Measurements from ENCODE around the gene VMAC. TPM values are rescaled to one million over a fixed set of nuclear protein-coding genes. Genes with fewer than 3 reads are reported as not detected.

The VMAC gene
- total and polyA plus RNA-seq, 9 of the 15 experiments (the other 6 are each of a cell fraction or from before 2014, with no cell fraction given), result 0.03 to 3.4 (median 1.1) TPM

GRCh38 chr19:5893296-5893903 lies 11.3 kb upstream of the VMAC start:
- Histone ChIP-seq H4K20me1 (replicated peaks; ENCODE audit: control insufficient read depth, insufficient read depth, low read length) (peaks cover 29% of the 10 kb centered on the region), H3K79me2 (ENCODE audit: control insufficient read depth, insufficient read depth, low read length) (peaks cover 5% of the 10 kb centered on the region; the same call in 2 of the 3 replicates), H3K4me3 (no peak overlapping the region), H3K9me1 (ENCODE audit: control insufficient read depth, insufficient read depth, low read length) (peaks cover 5% of the 10 kb centered on the region), H3K4me1 (replicated peaks in 1 of 2; ENCODE audit: control insufficient read depth in 2 of 2, insufficient read depth in 2 of 2, low read length in 2 of 2) (peaks cover 16 to 73% of the 10 kb centered on the region in 2 experiments), H3K4me2 (ENCODE audit: insufficient read depth, low read length) (no peak overlapping the region), H3K27ac (ENCODE audit: extremely low read depth, low read depth, low read length) (no peak overlapping the region), H3K9ac (ENCODE audit: insufficient read depth in 1 of 2, low read depth in 2 of 2, low read length in 2 of 2) (peak overlapping the region in 1 of 2 experiments; percentile 86; a peak in 1 of 4 replicates), H3K9me3 (replicated peaks; ENCODE audit: control insufficient read depth, insufficient read depth, low read depth, low read length) (no peaks in the 10 kb centered on the region), H3K27me3 (ENCODE audit: control insufficient read depth in 2 of 2, insufficient read depth in 2 of 2, low read length in 2 of 2) (no peaks in the 10 kb centered on the region), H2AFZ (ENCODE audit: low read depth, low read length) (no peak overlapping the region), H3K36me3 (ENCODE audit: control insufficient read depth, insufficient read depth, low read length) (peaks cover 32% of the 10 kb centered on the region; the same call in 2 of the 3 replicates)
- ATAC-seq (peak; percentile 39), FAIRE-seq (peak; percentile 46), DNase-seq (ENCODE audit: extremely low read depth in 1 of 4, low spot score in 3 of 4) (no peak)
- 48% methylated on average over 11 of the region's 13 CpGs for WGBS (ENCODE audit: insufficient coverage, low coverage, missing lambda C conversion rate)
- ChIA-PET CTCF (ENCODE audit: low intra/inter-chr PET ratio) (interaction anchor here (0.8 to 3.9 kb wide), 3 partner anchors 83 to 120 kb away, joined by 4 to 48 read pairs (median 5); partner anchors contain the start of gene NRTN), POLR2A (interaction anchor here (0.6 to 4.2 kb wide), 3 partner anchors 10 to 813 kb away, joined by 4 to 28 read pairs (median 5); partner anchors contain the start of genes NDUFA11 and VMAC)
- intact Hi-C loops (cut with micrococcal nuclease), result no loop called here
- no TSS peak for BruUV-seq (replicated peaks)
- no peak for TF ChIP-seq ZBTB5 (IDR thresholded peaks at IDR 0.05)
- TF ChIP-seq ILF3 (IDR thresholded peaks at IDR 0.05; ENCODE audit: borderline replicate concordance), result 0 out of 2 replicates have a peak, but pooled peaks have one; percentile 16
- no peak for TF ChIP-seq MAX (CRISPR knock-in tag; IDR thresholded peaks at IDR 0.05)
- TF ChIP-seq RBM25 (IDR thresholded peaks at IDR 0.05; ENCODE audit: low read depth, low read length, severe bottlenecking), result peak; percentile 36
- 0 out of 2 replicates have a peak, but pooled peaks have one; percentile 30 for TF ChIP-seq POLR2A (conservative IDR thresholded peaks at IDR 0.05)
- TF ChIP-seq ZNF121 (CRISPR knock-in tag; conservative IDR thresholded peaks at IDR 0.05), result peak; percentile 79
- no peak for TF ChIP-seq TAF9B (IDR thresholded peaks at IDR 0.05; ENCODE audit: partially characterized antibody)
- in situ Hi-C loops (cut with MboI), result loop anchor here (5.0 kb wide), 1 partner anchor 91 kb away; no protein-coding TSS in a partner anchor
